ENCODE data around the gene COL17A1.

COL17A1 gene

DNA sequence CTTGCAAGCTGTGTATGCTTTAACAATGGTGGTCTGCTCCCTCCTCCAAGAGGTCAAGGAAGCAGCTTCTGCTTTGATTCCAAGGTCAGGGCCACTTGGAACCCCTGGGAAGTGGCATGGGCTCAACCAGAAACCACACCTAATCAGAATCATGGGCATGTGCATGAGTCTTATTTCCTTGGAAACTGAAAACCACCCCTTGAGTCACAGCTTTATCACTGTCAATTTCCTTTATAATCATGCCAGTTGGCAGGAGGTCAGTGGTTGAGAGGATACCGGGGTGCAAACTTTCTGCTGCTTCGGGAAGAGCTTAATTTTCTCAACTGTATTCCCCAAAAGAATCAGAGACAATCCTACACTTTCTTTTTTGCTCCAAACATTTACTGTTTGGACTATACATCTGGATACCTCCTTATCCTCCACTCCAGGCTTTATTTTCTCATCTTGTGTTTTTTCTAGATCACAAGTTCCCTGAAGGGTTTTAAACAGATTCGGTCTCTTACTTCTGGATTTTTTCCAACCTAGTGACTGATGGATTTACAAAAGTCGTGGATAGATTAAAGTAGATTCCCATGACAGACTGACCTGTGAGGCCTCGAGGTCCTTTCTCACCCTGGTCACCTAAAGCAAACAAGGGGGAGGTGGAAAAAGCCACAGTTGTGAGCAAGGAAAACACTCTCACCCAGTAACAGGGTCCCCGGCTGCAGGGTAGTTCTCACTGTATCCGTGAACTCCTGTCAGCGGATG lies 36.0 kb downstream of the COL17A1 start:
- Histone ChIP-seq H3K36me3 (no peaks in the 10 kb centered on the region), H3K9me3 (no peaks in the 10 kb centered on the region), H3K4me1 (no peaks in the 10 kb centered on the region), H3K4me3 (no peak overlapping the region), H3K27me3 (no peaks in the 10 kb centered on the region), H3K27ac (no peak overlapping the region)
- intact Hi-C loops (cut with DNase I; ENCODE audit: low total_unique reads) = loop anchor here (5.0 kb wide), 2 partner anchors 158 to 303 kb away; partner anchors contain the start of gene CFAP58
- TF ChIP-seq, protein P1, sequence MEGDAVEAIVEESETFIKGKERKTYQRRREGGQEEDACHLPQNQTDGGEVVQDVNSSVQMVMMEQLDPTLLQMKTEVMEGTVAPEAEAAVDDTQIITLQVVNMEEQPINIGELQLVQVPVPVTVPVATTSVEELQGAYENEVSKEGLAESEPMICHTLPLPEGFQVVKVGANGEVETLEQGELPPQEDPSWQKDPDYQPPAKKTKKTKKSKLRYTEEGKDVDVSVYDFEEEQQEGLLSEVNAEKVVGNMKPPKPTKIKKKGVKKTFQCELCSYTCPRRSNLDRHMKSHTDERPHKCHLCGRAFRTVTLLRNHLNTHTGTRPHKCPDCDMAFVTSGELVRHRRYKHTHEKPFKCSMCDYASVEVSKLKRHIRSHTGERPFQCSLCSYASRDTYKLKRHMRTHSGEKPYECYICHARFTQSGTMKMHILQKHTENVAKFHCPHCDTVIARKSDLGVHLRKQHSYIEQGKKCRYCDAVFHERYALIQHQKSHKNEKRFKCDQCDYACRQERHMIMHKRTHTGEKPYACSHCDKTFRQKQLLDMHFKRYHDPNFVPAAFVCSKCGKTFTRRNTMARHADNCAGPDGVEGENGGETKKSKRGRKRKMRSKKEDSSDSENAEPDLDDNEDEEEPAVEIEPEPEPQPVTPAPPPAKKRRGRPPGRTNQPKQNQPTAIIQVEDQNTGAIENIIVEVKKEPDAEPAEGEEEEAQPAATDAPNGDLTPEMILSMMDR (IDR thresholded peaks at IDR 0.05) = no peak
- DNase-seq = no peak

DNA sequence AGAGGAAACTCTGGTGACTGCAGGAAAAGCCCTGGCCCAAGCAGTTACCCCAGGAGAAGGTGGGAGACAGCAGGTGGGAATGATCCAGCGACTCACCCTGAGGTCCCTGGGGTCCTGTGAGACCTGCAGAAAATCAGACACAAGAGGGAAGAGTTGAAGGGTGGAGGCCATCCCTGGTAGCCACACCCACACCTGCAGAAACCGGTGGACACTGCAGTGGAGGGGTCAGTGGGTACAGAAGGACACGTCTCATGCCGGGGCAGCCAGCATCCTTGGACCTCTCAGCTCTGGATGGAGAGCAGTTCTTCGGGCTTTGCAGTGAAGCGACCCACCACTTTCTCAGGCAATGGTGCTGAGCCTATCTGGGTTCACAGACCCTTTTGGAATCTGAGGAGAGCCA lies 39.0 kb downstream of the COL17A1 start:
- Histone ChIP-seq H3K27me3 (no peaks in the 10 kb centered on the region), H3K9me3 (no peaks in the 10 kb centered on the region), H3K27ac (no peak overlapping the region), H3K4me1 (no peaks in the 10 kb centered on the region), H3K4me3 (no peak overlapping the region), H3K36me3 (no peaks in the 10 kb centered on the region)
- DNase-seq = no peak
- intact Hi-C loops (cut with DNase I; ENCODE audit: low total_unique reads) = loop anchor here (5.0 kb wide), 2 partner anchors 161 to 306 kb away; partner anchors contain the start of gene CFAP58
- TF ChIP-seq, protein P1 (IDR thresholded peaks at IDR 0.05) = no peak

DNA sequence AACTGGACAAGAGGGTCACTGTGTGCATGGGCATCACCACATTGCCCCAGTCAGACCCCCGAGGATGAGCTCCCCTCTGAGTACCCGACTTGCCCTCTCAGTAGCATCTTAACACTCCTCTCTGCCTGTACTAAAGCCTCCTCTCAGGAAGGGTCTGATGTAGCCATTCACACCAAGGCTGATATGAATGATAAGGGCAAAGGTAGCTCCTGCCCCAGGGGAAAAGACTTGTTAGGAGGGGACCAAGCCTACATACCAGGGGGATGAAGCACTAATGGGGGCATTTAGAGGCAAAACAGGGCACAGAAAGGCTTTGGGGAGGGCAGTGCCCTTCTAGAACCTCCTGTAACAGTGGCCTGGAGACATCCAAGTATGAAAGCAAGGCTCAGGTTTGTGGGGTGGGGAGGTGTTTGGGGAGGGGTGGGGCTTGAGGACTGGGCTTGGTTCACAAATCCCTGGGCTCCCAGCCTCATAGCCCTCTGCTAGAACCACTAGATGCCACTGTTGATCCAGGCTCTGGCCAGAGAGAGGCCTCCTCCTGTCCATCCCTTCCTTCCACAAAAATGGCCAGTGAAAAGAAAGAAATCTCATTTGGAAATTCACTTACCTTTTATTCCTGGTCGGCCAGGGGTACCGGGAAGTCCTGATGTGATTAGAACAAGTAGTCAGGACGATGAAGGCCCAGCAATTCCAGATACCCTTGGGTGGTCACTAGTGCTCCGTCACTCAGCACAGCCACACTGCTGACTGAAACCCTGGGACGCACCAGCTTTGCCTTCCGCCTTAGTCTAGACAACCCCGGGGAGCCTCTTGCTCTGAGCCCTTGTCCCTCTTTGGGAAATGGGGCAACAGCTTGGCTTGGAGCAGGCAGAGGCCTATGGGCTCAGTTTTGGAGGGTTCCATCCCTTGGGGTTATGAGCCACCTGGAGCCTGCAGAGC lies 40.3 kb downstream of the COL17A1 start:
- intact Hi-C loops (cut with DNase I; ENCODE audit: low total_unique reads) = loop anchor here (5.0 kb wide), 2 partner anchors 162 to 307 kb away; partner anchors contain the start of gene CFAP58
- TF ChIP-seq, protein P1 (IDR thresholded peaks at IDR 0.05) = peak; percentile 54 to 61
- H3K27me3 ChIP-seq = no peaks in the 10 kb centered on the region
- H3K4me3 ChIP-seq = no peak overlapping the region
- no peaks in the 10 kb centered on the region for H3K4me1 ChIP-seq
- no peaks in the 10 kb centered on the region for H3K9me3 ChIP-seq
- DNase-seq = no peak
- no peaks in the 10 kb centered on the region for H3K36me3 ChIP-seq
- no peak overlapping the region for H3K27ac ChIP-seq

DNA sequence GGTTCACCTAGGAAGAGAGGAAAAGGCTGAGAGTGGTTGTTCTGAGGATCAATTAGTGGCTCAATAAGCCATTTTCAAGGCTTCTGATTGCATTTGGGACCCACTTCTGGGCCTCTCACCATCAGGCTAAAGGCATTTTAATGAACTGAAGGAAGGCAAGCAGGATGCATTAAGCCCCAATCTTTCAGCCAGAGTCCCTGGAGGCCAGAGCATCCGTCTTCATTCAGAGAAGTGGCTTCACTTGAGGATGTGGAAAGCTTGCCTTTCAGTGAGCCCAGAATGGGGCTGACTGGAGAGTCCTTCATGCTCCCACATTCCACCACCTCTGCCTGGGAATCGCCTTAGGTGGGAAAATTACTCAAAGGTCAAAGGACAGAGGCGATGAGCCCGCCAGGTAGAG lies 41.8 kb downstream of the COL17A1 start:
- TF ChIP-seq, protein P1 (IDR thresholded peaks at IDR 0.05) = no peak
- Histone ChIP-seq H3K4me1 (no peaks in the 10 kb centered on the region), H3K27ac (no peak overlapping the region), H3K36me3 (no peaks in the 10 kb centered on the region), H3K27me3 (no peaks in the 10 kb centered on the region), H3K9me3 (no peaks in the 10 kb centered on the region), H3K4me3 (no peak overlapping the region)
- intact Hi-C loops (cut with DNase I; ENCODE audit: low total_unique reads) = no loop called here
- DNase-seq = no peak

DNA sequence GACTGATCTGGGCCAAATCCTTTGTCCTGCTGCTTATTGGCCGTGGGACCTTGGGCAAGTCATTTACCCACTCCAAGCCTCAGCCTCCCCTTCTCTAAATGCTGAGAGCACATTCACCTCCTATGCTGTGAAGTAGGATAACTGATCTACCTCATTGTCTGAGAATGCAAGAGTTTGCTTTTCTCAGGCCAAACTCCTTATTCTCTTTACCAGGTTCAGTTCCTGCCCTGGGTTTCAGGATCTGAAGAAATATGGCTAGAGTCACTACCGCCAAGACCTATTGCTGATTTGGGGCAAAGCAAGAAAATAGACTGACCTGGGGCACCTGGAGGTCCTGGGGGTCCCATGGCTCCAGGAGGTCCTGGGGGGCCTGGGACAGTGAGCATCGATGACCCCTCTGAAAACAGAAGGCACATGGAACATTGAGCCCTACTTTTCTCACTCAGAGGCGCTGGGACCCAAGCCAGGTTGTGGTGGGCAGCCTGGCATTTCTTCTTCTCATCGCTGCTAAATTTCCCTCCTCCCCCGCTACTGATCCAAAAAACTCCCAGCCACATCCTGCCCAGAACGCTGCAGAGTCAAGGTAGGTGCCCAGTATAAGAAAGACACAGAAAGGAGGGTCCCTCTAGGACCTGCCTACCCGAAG lies 42.4 kb downstream of the COL17A1 start:
- H3K27me3 ChIP-seq = no peaks in the 10 kb centered on the region
- H3K36me3 ChIP-seq = no peaks in the 10 kb centered on the region
- TF ChIP-seq, protein P1 (IDR thresholded peaks at IDR 0.05) = no peak
- H3K4me1 ChIP-seq = no peaks in the 10 kb centered on the region
- no peak overlapping the region for H3K4me3 ChIP-seq
- DNase-seq = no peak
- H3K9me3 ChIP-seq = no peaks in the 10 kb centered on the region
- no peak overlapping the region for H3K27ac ChIP-seq
- intact Hi-C loops (cut with DNase I; ENCODE audit: low total_unique reads) = no loop called here

Data from tibial artery (tissue), 4 donors.